Epithelial cell of proximal tubule (primary cell): ENCODE data around the gene SDK1. TPM values are rescaled to one million over a fixed set of nuclear protein-coding genes. Genes with fewer than 3 reads are reported as not detected.

Experiments used
- DNase-seq: peaks from one replicate; pipeline ENCODE4 v3.0.0-alpha.2; 2011; ENCODE audit warnings: low read depth
- H3K4me3 ChIP-seq: 2 replicates; pipeline ENCODE4 v1.5.1; 2011; ENCODE audit warnings: low read depth, mild to moderate bottlenecking, low read length
- total RNA-seq: library from RNA; depleted of rRNA; stranded (reverse); fragments of >200 nt; gene quantifications from 2 replicates; pipeline ENCODE4 v1.2.3, GENCODE V29; 2015
- TF ChIP-seq, protein P1 (sequence below): conservative IDR thresholded peaks from 2 replicates; pipeline ENCODE4 v1.5.1; 2012; ENCODE audit warnings: low read depth, mild to moderate bottlenecking, low read length

Gene SDK1
- total RNA-seq, 1 donor from 2014 or later, result 0.75 TPM

DNA sequence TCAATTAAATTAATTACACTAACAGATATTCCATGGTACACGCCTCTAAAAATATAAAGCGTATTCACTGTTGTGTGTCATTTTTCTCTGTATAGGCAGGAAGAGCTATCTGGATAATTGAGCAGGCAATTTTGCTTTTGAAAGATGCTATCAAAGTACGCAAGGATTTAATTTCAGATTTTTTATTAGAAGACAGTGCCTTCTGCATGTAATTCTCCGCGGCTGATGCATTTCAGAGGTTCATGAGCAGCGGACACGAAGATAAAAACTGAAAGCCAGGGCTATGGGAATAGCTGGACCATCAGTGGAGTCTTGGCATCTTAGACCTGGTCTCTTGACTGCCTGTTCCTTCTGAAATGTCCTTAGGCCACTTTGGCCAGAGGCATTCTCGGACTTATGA, 35.7 kb upstream of the SDK1 start:
- TF ChIP-seq, protein P1, sequence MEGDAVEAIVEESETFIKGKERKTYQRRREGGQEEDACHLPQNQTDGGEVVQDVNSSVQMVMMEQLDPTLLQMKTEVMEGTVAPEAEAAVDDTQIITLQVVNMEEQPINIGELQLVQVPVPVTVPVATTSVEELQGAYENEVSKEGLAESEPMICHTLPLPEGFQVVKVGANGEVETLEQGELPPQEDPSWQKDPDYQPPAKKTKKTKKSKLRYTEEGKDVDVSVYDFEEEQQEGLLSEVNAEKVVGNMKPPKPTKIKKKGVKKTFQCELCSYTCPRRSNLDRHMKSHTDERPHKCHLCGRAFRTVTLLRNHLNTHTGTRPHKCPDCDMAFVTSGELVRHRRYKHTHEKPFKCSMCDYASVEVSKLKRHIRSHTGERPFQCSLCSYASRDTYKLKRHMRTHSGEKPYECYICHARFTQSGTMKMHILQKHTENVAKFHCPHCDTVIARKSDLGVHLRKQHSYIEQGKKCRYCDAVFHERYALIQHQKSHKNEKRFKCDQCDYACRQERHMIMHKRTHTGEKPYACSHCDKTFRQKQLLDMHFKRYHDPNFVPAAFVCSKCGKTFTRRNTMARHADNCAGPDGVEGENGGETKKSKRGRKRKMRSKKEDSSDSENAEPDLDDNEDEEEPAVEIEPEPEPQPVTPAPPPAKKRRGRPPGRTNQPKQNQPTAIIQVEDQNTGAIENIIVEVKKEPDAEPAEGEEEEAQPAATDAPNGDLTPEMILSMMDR, result no peak
- no peak overlapping the region for H3K4me3 ChIP-seq
- DNase-seq, result no peak

DNA sequence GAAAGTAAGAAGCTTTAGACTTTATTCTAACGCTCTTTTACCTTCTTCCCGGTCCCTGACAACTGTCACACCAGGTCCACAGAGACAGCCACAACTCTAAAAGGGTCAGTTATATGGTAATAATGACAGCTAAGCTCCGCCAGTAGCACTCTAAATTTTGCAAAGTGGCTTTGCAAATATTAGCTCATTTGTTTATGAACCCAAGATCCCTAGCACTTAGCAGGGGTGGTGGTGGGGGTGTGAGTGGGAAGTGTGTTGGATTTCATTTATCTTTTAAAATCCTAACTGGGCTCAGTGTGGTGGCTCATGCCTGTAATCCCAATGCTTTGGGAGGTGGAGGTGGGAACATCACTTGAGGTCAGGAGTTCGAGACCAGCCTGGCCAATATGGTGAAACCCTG, 34.8 kb upstream of the SDK1 start:
- DNase-seq, result no peak
- TF ChIP-seq, protein P1, result no peak
- H3K4me3 ChIP-seq, result no peak overlapping the region

DNA sequence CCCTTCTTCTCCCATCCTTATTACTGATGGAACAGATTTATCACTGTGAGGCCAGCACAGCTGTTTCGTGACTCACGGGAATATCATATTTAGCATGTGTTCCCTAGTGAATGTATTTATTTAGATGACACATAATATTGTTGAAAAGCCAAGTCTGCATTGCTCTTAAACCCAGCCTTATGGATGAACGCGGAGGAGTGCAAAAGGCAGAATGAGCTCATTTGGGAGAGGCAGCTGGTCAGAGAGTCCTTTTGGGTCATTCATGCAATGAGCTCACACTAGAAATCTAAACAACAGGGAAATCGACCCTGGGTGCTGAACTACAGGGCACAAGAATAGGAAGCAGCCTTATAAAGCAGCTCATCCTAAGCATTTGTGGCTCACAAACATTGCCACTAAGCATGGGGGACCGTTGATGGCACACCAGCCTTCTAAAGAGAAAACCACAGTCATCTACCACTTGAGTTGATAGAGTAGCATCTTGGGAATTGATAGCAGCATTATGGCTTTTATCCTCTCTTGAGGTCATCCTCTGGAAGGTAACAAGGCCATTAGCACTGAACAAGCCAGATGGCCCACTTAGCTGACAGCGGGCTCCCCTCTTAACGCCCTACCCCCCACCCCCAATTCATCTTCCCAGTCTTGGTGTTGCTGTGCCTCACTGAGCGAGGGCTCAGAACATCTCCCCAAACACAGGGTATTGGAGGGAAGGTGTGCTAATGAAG, 32.9 kb upstream of the SDK1 start:
- no peak for DNase-seq
- TF ChIP-seq, protein P1, result no peak
- no peak overlapping the region for H3K4me3 ChIP-seq

DNA sequence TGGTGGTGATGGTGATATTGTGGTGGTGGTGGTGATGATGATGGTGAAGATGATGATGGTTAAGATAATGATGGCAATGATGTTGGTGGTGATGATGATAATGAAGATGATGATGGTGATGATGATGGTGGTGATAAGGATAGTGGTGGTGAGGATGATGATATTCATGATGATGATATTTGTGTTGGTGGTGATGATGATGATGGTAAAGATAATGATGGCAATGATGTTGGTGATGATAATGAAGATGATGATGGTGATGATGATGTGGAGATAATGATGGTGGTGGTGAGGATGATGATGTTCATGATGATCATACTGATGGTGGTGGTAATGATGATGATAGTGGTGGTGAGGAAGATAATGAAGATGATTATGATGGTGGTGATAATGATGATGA, 30.7 kb upstream of the SDK1 start:
- no peak overlapping the region for H3K4me3 ChIP-seq
- no peak for DNase-seq
- TF ChIP-seq, protein P1, result no peak

DNA sequence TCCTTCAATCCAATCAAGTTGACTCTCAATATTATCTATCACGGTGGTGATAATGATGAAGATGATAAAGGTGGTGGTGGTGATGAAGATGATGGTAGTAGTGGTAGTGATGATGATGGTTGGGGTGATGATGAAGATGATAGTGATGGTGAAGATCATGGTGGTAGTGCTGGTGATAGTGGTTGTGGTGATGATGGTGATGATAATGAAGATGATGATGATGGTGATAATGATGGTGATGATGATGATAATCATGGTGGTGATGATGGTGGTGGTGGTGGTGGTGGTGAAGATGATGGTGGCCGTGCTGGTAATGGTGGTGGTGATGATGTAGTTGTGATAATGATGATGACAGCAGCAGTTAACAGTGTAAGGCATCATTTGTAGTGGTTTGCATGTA, 29.8 kb upstream of the SDK1 start:
- TF ChIP-seq, protein P1, result no peak
- no peak overlapping the region for H3K4me3 ChIP-seq
- no peak for DNase-seq

DNA sequence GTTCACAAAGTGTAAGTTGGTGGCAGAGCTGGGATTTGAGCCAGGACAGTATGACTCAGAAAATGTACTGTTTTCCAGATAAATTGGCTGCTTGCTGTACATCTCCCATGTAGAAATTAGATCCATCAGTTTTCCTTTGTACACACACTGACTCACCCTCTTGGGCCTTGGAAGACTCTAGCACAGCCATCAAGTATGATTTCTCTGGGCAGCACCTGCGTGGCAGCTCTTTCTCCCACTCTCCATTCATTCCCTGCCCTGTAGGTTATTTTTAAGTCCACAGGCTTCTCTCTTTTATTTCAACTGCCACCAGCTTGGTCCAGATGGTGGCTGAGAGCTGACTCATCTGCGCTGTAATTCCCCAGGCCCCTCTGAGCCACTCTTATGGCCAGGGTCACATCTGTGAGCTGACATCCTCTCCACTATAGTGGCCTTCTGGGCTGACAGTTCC, 28.3 kb upstream of the SDK1 start:
- DNase-seq, result no peak
- H3K4me3 ChIP-seq, result no peak overlapping the region
- TF ChIP-seq, protein P1, result no peak

DNA sequence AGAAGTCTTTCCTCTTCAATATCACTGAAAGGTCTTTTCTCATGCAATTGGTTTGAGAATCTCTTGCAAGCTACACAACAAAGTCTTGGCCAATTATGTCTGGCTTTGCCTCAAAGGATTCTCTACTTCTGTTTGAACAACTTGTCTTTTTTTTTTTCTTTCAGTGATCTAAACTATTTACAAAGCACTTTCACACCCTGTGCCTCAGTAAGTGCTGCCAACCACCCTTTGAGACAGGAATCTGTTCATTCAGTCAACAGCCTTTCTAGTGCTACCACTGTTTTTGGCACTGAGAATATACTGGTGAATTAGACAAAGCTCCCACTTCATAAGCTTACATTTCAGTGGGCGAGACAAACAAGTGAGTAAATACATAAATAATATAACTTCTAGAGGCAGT, 26.9 kb upstream of the SDK1 start:
- TF ChIP-seq, protein P1, result no peak
- no peak overlapping the region for H3K4me3 ChIP-seq
- no peak for DNase-seq
